ENCODE data around the gene PARK7. TPM values are rescaled to one million over a fixed set of nuclear protein-coding genes. Genes with fewer than 3 reads are reported as not detected.
"Not testable (repeated sequence)": the region's sequence is repeated elsewhere in the genome, so short reads cannot be mapped to it uniquely, and the experiment has no call there.

PARK7 gene
- total RNA-seq: 199 and 241 TPM in 2 replicates
- 494 and 603 TPM in 2 replicates for polyA plus RNA-seq

DNA sequence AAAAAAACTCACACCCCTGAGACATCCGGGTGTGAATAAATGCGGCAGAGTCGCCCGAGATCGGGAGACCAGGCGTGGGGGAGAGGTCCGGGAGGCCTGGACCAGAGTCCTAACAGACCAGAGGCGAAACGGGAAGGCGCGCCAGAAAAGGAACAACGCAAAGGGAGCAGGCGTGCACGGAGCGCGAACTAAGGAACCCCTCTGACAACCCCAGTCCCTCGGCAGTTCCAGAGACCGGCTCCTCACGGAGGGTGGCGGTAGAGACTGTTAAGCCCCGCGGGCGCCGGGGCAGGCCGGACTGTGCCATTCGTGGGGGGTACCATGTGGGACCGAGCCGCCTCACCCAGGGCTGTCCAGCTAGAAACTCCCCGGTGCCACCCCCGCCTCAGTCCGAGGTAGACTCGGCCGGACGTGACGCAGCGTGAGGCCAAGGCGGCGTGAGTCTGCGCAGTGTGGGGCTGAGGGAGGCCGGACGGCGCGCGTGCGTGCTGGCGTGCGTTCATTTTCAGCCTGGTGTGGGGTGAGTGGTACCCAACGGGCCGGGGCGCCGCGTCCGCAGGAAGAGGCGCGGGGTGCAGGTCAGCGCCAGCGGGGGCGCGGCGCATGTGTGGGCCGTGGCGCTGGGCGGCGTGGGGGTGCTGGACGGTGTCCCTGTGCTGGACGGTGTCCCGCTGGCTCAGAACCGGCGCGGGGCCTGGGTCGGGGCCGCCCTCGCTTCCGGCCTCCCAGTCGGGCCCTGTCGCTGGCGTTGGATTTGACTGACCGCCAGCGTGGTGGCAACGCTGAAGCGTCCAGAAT lies at the start of gene PARK7:
TSS of gene PARK7 (plus strand) at position 496 of the 798 bp plus-strand sequence. CDS start 1,075 bp downstream, outside the sequence.
- peak within 1 kb of the TSS; percentile 86 for H3K27ac ChIP-seq
- DNase-seq (ENCODE audit: low read depth in 1 of 2, low spot score in 1 of 2): peak; percentile 99 to 100
- no peaks in the 10 kb centered on the region for H3K9me3 ChIP-seq (ENCODE audit: low read depth)
- TF ChIP-seq, protein P1, sequence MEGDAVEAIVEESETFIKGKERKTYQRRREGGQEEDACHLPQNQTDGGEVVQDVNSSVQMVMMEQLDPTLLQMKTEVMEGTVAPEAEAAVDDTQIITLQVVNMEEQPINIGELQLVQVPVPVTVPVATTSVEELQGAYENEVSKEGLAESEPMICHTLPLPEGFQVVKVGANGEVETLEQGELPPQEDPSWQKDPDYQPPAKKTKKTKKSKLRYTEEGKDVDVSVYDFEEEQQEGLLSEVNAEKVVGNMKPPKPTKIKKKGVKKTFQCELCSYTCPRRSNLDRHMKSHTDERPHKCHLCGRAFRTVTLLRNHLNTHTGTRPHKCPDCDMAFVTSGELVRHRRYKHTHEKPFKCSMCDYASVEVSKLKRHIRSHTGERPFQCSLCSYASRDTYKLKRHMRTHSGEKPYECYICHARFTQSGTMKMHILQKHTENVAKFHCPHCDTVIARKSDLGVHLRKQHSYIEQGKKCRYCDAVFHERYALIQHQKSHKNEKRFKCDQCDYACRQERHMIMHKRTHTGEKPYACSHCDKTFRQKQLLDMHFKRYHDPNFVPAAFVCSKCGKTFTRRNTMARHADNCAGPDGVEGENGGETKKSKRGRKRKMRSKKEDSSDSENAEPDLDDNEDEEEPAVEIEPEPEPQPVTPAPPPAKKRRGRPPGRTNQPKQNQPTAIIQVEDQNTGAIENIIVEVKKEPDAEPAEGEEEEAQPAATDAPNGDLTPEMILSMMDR (IDR thresholded peaks at IDR 0.05; ENCODE audit: low read depth, low read length): peak; percentile 47
- no peaks in the 10 kb centered on the region for H3K27me3 ChIP-seq
- H3K4me3 ChIP-seq: peak within 1 kb of the TSS; percentile 80
- H3K36me3 ChIP-seq: peaks cover 24% of the 10 kb centered on the region
- peaks cover 9% of the 10 kb centered on the region for H3K4me1 ChIP-seq (ENCODE audit: low read depth)

DNA sequence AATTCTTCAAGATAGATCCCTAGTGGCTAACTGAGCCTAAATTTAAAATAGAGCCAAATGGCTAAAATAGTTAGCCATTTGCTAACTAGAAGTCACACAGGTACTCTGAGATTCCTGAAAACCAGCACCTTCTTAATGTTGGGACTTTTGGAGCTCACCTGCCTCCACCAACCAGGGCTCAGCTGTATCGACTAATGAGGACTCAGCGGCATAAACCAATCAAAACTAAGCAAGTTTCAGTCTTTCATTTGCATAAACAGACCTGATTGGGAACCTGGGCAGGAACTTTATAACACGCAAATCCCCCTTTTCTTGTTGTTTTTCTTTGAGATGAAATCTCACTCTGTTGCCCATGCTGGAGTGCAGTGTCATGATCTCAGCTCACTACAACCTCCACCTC lies 49.4 kb upstream of the PARK7 start:
- TF ChIP-seq, protein P1 (IDR thresholded peaks at IDR 0.05; ENCODE audit: low read depth, low read length): no peak
- Histone ChIP-seq H3K9me3 (ENCODE audit: low read depth) (no peaks in the 10 kb centered on the region), H3K36me3 (no peaks in the 10 kb centered on the region)

DNA sequence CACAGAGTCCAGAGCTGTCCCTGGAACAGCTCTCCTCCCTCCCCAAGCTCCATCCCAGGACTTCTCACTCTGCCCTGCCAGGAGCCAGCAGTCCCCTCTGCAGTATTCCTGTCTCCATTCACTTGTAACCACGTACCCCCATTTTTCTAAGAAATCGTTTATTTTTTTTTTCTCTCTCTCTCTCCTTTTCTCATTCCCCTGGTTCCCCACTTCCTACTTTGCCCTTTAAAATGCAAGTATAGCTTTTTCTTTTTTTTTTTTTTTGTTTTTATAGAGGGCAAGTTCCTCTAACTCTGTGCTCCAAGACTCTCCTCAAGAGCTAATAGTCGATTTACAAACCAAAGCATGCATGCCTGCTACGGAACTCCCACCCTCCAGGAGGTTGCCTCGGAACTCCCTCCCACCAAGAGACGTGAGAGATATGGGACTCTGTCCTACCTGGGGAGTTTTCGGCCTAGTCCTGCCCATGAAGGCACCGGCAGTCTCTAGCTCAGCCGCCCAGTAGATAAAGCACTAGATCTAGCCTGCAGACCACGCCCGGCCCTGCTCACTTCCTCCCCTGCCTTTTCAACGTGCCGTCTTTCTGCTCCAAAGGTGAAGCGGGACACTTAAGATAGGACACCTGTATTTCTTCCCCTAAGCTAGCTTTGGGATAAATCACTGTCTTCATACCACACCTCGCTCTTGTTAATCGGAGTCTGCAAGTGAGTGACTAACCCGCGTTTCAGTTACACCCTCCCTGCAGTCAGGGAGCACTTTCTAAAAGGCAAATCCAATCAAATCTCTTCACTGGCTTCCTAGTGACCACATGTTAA lies 48.6 kb upstream of the PARK7 start:
- Histone ChIP-seq H3K27ac (no peak overlapping the region), H3K36me3 (no peaks in the 10 kb centered on the region), H3K4me3 (no peak overlapping the region), H3K9me3 (ENCODE audit: low read depth) (no peaks in the 10 kb centered on the region), H3K27me3 (no peaks in the 10 kb centered on the region), H3K4me1 (ENCODE audit: low read depth) (no peaks in the 10 kb centered on the region)
- TF ChIP-seq, protein P1 (IDR thresholded peaks at IDR 0.05; ENCODE audit: low read depth, low read length): no peak
- no peak for DNase-seq (ENCODE audit: low read depth in 1 of 2, low spot score in 1 of 2)

More for the DNA sequence above, 49.4 kb upstream of the PARK7 start:
- H3K4me1 ChIP-seq (ENCODE audit: low read depth): no peaks in the 10 kb centered on the region
- H3K27me3 ChIP-seq: no peaks in the 10 kb centered on the region
- H3K4me3 ChIP-seq: no peak overlapping the region
- H3K27ac ChIP-seq: no peak overlapping the region
- no peak for DNase-seq (ENCODE audit: low read depth in 1 of 2, low spot score in 1 of 2)

DNA sequence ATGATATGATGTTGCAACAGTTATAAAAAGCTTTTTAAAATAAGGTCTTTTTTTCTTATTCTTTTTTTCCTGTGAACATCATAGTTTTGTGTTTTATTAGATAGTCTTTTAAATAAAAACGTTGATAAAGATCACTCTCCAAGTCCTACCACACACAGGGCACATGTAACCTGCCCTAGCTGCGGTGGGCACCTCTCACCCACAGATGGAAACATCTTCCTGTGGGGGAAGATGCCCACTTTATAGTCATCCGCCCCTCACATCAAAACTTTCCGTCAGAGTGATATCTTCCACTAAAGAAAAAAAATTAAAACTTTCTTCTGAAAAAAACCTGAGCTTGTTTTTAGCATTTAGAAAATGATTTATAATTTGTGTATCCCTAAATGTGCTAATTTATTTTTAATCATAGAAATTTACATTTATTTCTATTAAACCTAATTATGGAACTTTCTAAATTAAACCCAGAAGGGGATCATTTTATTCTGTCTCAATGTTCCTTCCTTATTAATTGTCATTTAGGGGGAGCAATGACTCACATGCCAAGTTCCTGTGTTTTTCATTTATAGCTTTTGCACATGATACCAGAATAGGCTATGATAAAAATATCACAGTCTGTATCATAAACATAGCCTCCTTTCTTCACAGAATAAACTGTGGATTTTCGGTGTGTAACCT lies 45.5 kb upstream of the PARK7 start:
- no peak overlapping the region for H3K27ac ChIP-seq
- no peaks in the 10 kb centered on the region for H3K9me3 ChIP-seq (ENCODE audit: low read depth)
- TF ChIP-seq, protein P1 (IDR thresholded peaks at IDR 0.05; ENCODE audit: low read depth, low read length): no peak

DNA sequence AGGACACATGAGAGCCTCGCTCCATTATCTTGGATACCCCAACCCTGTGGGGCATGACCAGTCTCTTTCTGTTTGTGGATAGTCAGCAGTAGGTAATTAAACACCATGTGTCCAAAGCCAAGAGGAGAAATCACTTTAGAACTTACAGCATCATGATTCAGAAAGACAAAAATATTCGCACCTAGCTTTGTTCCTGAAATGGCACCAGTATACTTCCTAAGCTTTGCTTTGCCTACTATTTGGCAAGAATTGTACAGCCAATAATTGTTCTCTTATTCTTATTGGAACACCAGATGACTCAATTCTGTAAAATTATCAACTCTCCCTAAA lies 45.0 kb upstream of the PARK7 start:
- H3K4me1 ChIP-seq (ENCODE audit: low read depth): no peaks in the 10 kb centered on the region
- H3K4me3 ChIP-seq: no peak overlapping the region
- TF ChIP-seq, protein P1 (IDR thresholded peaks at IDR 0.05; ENCODE audit: low read depth, low read length): no peak
- no peaks in the 10 kb centered on the region for H3K27me3 ChIP-seq
- H3K27ac ChIP-seq: no peak overlapping the region
- no peak for DNase-seq (ENCODE audit: low read depth in 1 of 2, low spot score in 1 of 2)
- no peaks in the 10 kb centered on the region for H3K9me3 ChIP-seq (ENCODE audit: low read depth)
- H3K36me3 ChIP-seq: no peaks in the 10 kb centered on the region

More for the DNA sequence above, 45.5 kb upstream of the PARK7 start:
- DNase-seq (ENCODE audit: low read depth in 1 of 2, low spot score in 1 of 2): no peak
- H3K4me1 ChIP-seq (ENCODE audit: low read depth): no peaks in the 10 kb centered on the region
- H3K36me3 ChIP-seq: no peaks in the 10 kb centered on the region
- H3K27me3 ChIP-seq: no peaks in the 10 kb centered on the region
- H3K4me3 ChIP-seq: no peak overlapping the region

DNA sequence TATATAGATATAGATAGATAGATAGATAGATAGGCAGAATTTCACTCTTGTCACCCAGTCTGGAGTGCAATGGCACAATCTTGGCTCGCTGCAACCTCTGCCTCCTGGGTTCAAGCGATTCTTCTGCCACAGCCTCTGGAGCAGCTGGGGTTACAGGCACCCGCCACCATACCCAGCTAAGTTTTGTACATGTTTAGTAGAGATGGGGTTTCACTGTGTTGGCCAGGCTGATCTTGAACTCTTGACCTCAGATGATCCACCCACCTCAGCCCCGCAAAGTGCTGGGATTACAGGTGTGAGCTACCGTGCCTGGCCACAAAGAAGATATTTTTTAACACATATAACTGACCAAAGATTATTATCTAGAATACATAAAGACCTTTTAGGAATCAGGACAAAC lies 43.5 kb upstream of the PARK7 start:
- not testable (repeated sequence) for H3K4me1 ChIP-seq (ENCODE audit: low read depth); DNase-seq (ENCODE audit: low read depth in 1 of 2, low spot score in 1 of 2); H3K4me3 ChIP-seq; H3K27me3 ChIP-seq; H3K27ac ChIP-seq; H3K36me3 ChIP-seq; H3K9me3 ChIP-seq (ENCODE audit: low read depth)

Data from cardiac muscle cell (in vitro differentiated cells and primary cell).